HepG2 (cell line): ENCODE data around the gene GRB10. TPM values are rescaled to one million over a fixed set of nuclear protein-coding genes. Genes with fewer than 3 reads are reported as not detected.
A peak's percentile ranks its signal among the peaks of the same experiment; 100 is the strongest.

Experiments
- ARNT ChIP-seq: fragments of 450-650 bp; IDR thresholded peaks from 2 replicates; pipeline ENCODE4 v1.6.1; 2017
- ATF1 ChIP-seq: IDR thresholded peaks from 2 replicates; pipeline ENCODE4 v1.6.1; 2016; ENCODE audit warnings: mild to moderate bottlenecking, control low read depth
- CCDC6 ChIP-seq: sonication (generic); formaldehyde crosslinking; IDR thresholded peaks from 2 replicates; pipeline ENCODE4 v1.8.1; 2022; ENCODE audit warnings: mild to moderate bottlenecking, missing genetic modification reagents, moderate library complexity
- CENPT ChIP-seq: sonication (generic); formaldehyde crosslinking; IDR thresholded peaks from 2 replicates; pipeline ENCODE4 v1.8.0; 2022; ENCODE audit warnings: low read depth, mild to moderate bottlenecking, moderate library complexity, missing genetic modification reagents
- CHCHD3 ChIP-seq: sonication (generic); formaldehyde crosslinking; IDR thresholded peaks from 2 replicates; pipeline ENCODE4 v1.8.0; 2022; ENCODE audit warnings: mild to moderate bottlenecking, missing genetic modification reagents, moderate library complexity
- FOXJ3 ChIP-seq: sonication (generic); formaldehyde crosslinking; IDR thresholded peaks from 2 replicates; pipeline ENCODE4 v1.4.0; 2020; ENCODE audit warnings: missing genetic modification reagents, mild to moderate bottlenecking, borderline replicate concordance
- GFI1 ChIP-seq: sonication (generic); formaldehyde crosslinking; IDR thresholded peaks from 2 replicates; pipeline ENCODE4 v1.5.0; 2020; ENCODE audit warnings: missing genetic modification reagents, mild to moderate bottlenecking, borderline replicate concordance
- KAT8 ChIP-seq: IDR thresholded peaks from 2 replicates; pipeline ENCODE4 v1.6.1; 2016; ENCODE audit warnings: missing genetic modification reagents, missing compliant biosample characterization
- NAIF1 ChIP-seq: sonication (generic); formaldehyde crosslinking; IDR thresholded peaks from 2 replicates; pipeline ENCODE4 v1.5.0; 2020; ENCODE audit warnings: mild to moderate bottlenecking, missing genetic modification reagents, borderline replicate concordance
- NFKBIZ ChIP-seq: IDR thresholded peaks from 2 replicates; pipeline ENCODE4 v1.6.1; 2018; ENCODE audit warnings: missing genetic modification reagents, missing compliant biosample characterization
- RAD21 ChIP-seq: fragments of 450-650 bp; formaldehyde crosslinking; IDR thresholded peaks from 2 replicates; pipeline ENCODE4 v1.5.0; 2020; ENCODE audit warnings: mild to moderate bottlenecking
- XBP1 ChIP-seq: sonication (generic); formaldehyde crosslinking; IDR thresholded peaks from 2 replicates; pipeline ENCODE4 v1.5.0; 2020; ENCODE audit warnings: missing genetic modification reagents
- YEATS4 ChIP-seq: sonication (generic); formaldehyde crosslinking; IDR thresholded peaks from 2 replicates; pipeline ENCODE4 v1.4.0; 2020; ENCODE audit warnings: missing genetic modification reagents, borderline replicate concordance
- ZBTB20 ChIP-seq: sonication (generic); formaldehyde crosslinking; IDR thresholded peaks from 2 replicates; pipeline ENCODE4 v1.8.1; 2023; ENCODE audit warnings: missing genetic modification reagents, low read depth, mild to moderate bottlenecking, borderline replicate concordance
- ZMAT3 ChIP-seq: sonication (generic); formaldehyde crosslinking; conservative IDR thresholded peaks from 2 replicates; pipeline ENCODE4 v1.7.0; 2021; ENCODE audit warnings: missing genetic modification reagents
- ZMYM2 ChIP-seq: sonication (generic); formaldehyde crosslinking; IDR thresholded peaks from 2 replicates; pipeline ENCODE4 v1.8.0; 2022; ENCODE audit warnings: mild to moderate bottlenecking, missing genetic modification reagents
- ZMYM3 ChIP-seq: sonication (generic); formaldehyde crosslinking; IDR thresholded peaks from 2 replicates; pipeline ENCODE4 v1.5.1; 2020; ENCODE audit warnings: mild to moderate bottlenecking, missing genetic modification reagents
- ZNF180 ChIP-seq: sonication (generic); formaldehyde crosslinking; IDR thresholded peaks from 2 replicates; pipeline ENCODE4 v1.4.0; 2020; ENCODE audit warnings: low read depth, missing genetic modification reagents, borderline replicate concordance
- ZNF430 ChIP-seq: sonication (generic); formaldehyde crosslinking; IDR thresholded peaks from 2 replicates; pipeline ENCODE4 v1.9.0; 2021; ENCODE audit warnings: mild to moderate bottlenecking, missing genetic modification reagents
- ZNF709 ChIP-seq: sonication (generic); formaldehyde crosslinking; IDR thresholded peaks from 2 replicates; pipeline ENCODE4 v1.5.0; 2020; ENCODE audit warnings: mild to moderate bottlenecking, missing genetic modification reagents
- ZNF781 ChIP-seq: sonication (generic); formaldehyde crosslinking; IDR thresholded peaks from 2 replicates; pipeline ENCODE4 v1.5.1; 2020; ENCODE audit warnings: borderline replicate concordance, mild to moderate bottlenecking, missing genetic modification reagents; ENCODE audit errors: not compliant biosample characterization
- polyA plus RNA-seq, 8 experiments: library from polyadenylated mRNA; depleted of rRNA in 3 of 8; stranded (reverse) in 7 of 8; unstranded in 1 of 8; fragments of >200 nt; fragmentation: Illumina TruSeq in 4 of 8; extraction: Trizol in 4 of 8; gene quantifications; 2 replicates each; pipeline versions ENCODE4 v1.2.1 to v1.2.3, GENCODE V29; 2011 to 2016; ENCODE audit warnings: low read depth in 4 of 8, missing spikeins in 1 of 8, mixed read lengths in 1 of 8; ENCODE audit not compliant: insufficient read depth in 1 of 8
- total RNA-seq, 5 experiments: library from RNA; depleted of rRNA; stranded (reverse); fragments of >200 nt; fragmentation: Illumina TruSeq; extraction: Trizol; gene quantifications; 2 replicates each; pipeline ENCODE4 v1.2.3, GENCODE V29; 2016; ENCODE audit warnings: low read depth in 1 of 5
- TF ChIP-seq, protein P1 (sequence below): sonication (generic); formaldehyde crosslinking; conservative IDR thresholded peaks from 2 replicates; pipeline ENCODE4 v1.4.0; 2020; ENCODE audit warnings: missing genetic modification reagents
- TF ChIP-seq, protein P2 (sequence below): fragments of 450-650 bp; IDR thresholded peaks from 2 replicates; pipeline ENCODE4 v1.6.1; 2016
- TF ChIP-seq, protein P3 (sequence below): sonication (generic); formaldehyde crosslinking; IDR thresholded peaks from 2 replicates; pipeline ENCODE4 v1.4.0; 2020; ENCODE audit warnings: missing genetic modification reagents
- TF ChIP-seq, protein P4 (sequence below): IDR thresholded peaks from 2 replicates; pipeline ENCODE4 v1.6.1; 2016; ENCODE audit warnings: control low read depth
- TF ChIP-seq, protein P5 (sequence below): sonication (generic); formaldehyde crosslinking; IDR thresholded peaks from 2 replicates; pipeline ENCODE4 v1.5.0; 2020; ENCODE audit warnings: mild to moderate bottlenecking, missing genetic modification reagents

Gene GRB10
- total and polyA plus RNA-seq, 2 of the 13 experiments (the other 11 are each of a cell fraction or from before 2014, with no cell fraction given) = 4.0 to 6.8 TPM

DNA sequence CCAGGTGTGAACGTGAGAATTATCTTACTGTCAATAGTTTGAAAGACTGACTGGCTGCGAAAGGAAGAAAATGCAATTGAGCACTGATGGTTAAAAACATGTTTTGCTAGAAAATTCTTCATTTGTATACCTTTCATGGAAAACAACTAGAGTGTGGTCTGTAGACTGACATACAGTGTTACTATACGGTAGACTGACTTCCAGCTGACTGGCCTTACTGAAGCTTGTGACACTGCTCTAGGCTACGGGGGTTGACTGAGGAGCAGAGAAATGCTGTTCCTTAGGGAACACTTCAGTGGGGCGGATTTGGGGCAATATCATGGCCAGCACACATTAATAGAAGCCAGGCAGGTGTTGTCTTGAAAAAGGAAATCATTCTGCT, 191.6 kb downstream of the GRB10 start (continued):
- TF ChIP-seq, protein P1, sequence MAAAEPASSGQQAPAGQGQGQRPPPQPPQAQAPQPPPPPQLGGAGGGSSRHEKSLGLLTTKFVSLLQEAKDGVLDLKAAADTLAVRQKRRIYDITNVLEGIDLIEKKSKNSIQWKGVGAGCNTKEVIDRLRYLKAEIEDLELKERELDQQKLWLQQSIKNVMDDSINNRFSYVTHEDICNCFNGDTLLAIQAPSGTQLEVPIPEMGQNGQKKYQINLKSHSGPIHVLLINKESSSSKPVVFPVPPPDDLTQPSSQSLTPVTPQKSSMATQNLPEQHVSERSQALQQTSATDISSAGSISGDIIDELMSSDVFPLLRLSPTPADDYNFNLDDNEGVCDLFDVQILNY (CRISPR knock-in tag) = no peak
- TF ChIP-seq YEATS4 (CRISPR knock-in tag) (no peak), CCDC6 (CRISPR knock-in tag) (no peak), NAIF1 (peak; percentile 52; the same call in 1 of the 2 replicates), CHCHD3 (no peak), ZNF430 (CRISPR knock-in tag) (no peak), ZMYM3 (CRISPR knock-in tag) (no peak), ZNF180 (CRISPR knock-in tag) (no peak), ZMAT3 (0 out of 2 replicates have a peak, but pooled peaks have one; percentile 6), FOXJ3 (CRISPR knock-in tag) (no peak), RAD21 (CRISPR knock-in tag) (no peak), ZNF709 (no peak), ARNT (no peak), NFKBIZ (CRISPR knock-in tag) (no peak), XBP1 (CRISPR knock-in tag) (no peak), ATF1 (CRISPR knock-in tag) (no peak), ZMYM2 (CRISPR knock-in tag) (no peak), ZNF781 (CRISPR knock-in tag) (no peak), CENPT (CRISPR knock-in tag) (no peak), ZBTB20 (CRISPR knock-in tag) (no peak), GFI1 (CRISPR knock-in tag) (0 out of 2 replicates have a peak, but pooled peaks have one; percentile 26), KAT8 (CRISPR knock-in tag) (no peak)
- TF ChIP-seq, protein P2, sequence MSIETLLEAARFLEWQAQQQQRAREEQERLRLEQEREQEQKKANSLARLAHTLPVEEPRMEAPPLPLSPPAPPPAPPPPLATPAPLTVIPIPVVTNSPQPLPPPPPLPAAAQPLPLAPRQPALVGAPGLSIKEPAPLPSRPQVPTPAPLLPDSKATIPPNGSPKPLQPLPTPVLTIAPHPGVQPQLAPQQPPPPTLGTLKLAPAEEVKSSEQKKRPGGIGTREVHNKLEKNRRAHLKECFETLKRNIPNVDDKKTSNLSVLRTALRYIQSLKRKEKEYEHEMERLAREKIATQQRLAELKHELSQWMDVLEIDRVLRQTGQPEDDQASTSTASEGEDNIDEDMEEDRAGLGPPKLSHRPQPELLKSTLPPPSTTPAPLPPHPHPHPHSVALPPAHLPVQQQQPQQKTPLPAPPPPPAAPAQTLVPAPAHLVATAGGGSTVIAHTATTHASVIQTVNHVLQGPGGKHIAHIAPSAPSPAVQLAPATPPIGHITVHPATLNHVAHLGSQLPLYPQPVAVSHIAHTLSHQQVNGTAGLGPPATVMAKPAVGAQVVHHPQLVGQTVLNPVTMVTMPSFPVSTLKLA = no peak
- TF ChIP-seq, protein P3, sequence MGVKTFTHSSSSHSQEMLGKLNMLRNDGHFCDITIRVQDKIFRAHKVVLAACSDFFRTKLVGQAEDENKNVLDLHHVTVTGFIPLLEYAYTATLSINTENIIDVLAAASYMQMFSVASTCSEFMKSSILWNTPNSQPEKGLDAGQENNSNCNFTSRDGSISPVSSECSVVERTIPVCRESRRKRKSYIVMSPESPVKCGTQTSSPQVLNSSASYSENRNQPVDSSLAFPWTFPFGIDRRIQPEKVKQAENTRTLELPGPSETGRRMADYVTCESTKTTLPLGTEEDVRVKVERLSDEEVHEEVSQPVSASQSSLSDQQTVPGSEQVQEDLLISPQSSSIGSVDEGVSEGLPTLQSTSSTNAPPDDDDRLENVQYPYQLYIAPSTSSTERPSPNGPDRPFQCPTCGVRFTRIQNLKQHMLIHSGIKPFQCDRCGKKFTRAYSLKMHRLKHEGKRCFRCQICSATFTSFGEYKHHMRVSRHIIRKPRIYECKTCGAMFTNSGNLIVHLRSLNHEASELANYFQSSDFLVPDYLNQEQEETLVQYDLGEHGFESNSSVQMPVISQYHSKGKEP = no peak
- TF ChIP-seq, protein P4, sequence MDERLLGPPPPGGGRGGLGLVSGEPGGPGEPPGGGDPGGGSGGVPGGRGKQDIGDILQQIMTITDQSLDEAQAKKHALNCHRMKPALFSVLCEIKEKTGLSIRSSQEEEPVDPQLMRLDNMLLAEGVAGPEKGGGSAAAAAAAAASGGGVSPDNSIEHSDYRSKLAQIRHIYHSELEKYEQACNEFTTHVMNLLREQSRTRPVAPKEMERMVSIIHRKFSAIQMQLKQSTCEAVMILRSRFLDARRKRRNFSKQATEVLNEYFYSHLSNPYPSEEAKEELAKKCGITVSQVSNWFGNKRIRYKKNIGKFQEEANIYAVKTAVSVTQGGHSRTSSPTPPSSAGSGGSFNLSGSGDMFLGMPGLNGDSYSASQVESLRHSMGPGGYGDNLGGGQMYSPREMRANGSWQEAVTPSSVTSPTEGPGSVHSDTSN (CRISPR knock-in tag) = no peak
- TF ChIP-seq, protein P5, sequence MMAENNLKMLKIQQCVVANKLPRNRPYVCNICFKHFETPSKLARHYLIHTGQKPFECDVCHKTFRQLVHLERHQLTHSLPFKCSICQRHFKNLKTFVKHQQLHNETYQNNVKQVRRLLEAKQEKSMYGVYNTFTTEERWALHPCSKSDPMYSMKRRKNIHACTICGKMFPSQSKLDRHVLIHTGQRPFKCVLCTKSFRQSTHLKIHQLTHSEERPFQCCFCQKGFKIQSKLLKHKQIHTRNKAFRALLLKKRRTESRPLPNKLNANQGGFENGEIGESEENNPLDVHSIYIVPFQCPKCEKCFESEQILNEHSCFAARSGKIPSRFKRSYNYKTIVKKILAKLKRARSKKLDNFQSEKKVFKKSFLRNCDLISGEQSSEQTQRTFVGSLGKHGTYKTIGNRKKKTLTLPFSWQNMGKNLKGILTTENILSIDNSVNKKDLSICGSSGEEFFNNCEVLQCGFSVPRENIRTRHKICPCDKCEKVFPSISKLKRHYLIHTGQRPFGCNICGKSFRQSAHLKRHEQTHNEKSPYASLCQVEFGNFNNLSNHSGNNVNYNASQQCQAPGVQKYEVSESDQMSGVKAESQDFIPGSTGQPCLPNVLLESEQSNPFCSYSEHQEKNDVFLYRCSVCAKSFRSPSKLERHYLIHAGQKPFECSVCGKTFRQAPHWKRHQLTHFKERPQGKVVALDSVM (CRISPR knock-in tag) = no peak
- TF ChIP-seq, all 625 proteins: peak for 6
